NOMO-1 (cell line): ENCODE data around the gene SMTN.
"Not testable (repeated sequence)": the region's sequence is repeated elsewhere in the genome, so short reads cannot be mapped to it uniquely, and the experiment has no call there.

ENCODE experiments used
- DNase-seq, 2 experiments: peaks; one replicate each; lab custom pipeline; 2025; ENCODE audit not compliant: unreplicated experiment in 2 of 2; lab: John Stamatoyannopoulos, UW

The SMTN gene

DNA sequence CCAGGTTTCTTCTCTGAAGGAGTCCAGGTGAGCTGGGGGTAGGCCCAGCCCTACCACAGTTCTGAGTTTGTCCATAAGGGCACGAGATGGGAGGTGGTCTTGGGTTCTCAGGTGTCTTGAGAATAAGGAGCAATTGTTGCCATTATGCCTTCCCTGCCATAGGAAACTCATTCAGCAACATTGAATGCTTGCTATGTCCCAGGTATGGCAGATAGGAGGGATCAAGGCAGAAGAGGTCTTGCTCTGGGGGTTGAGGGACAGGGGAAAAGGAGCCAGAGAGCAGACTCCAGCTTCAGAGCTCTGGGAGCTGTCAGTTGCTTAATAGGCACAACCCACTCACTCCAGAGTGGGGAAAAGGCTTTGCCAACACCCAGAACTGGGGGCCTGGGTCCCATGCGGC, 22.0 kb downstream of the SMTN start:
- no peak for DNase-seq

GRCh38 chr22:31103899-31104694, 23.0 kb downstream of the SMTN start:
- no peak for DNase-seq

GRCh38 chr22:31104869-31105268, 23.8 kb downstream of the SMTN start:
- no peak for DNase-seq

DNA sequence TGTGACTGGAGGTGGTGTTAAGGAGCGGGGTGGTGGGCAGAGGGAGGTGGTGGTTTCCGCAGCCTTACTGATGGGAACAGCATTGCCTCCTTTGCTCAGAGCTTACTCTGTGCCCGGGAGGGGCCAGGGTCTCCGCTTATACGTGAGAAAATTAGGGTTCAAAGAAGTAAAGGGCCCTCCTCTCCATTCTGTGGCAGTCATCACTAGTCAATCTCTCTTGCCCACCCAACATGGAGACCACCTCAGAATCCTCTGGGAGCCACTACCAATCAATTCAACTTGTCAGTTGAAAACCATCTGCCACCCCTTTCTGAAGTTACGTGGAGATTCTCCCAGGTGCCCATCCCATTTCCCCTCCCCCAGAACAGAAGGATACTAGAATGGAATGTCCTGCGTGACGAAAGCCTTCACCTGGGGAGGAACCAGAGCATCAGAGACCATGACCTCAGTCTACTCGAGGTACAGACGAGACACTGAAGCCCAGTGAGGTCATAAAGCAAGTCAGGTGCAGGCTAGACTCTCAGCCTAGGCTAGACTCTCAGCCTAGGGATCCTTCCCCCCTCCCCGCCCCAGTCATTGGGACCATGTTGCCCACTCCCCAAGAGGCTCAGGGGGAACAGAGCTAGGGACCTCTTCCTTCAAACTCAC, 24.3 kb downstream of the SMTN start:
- DNase-seq = no peak

DNA sequence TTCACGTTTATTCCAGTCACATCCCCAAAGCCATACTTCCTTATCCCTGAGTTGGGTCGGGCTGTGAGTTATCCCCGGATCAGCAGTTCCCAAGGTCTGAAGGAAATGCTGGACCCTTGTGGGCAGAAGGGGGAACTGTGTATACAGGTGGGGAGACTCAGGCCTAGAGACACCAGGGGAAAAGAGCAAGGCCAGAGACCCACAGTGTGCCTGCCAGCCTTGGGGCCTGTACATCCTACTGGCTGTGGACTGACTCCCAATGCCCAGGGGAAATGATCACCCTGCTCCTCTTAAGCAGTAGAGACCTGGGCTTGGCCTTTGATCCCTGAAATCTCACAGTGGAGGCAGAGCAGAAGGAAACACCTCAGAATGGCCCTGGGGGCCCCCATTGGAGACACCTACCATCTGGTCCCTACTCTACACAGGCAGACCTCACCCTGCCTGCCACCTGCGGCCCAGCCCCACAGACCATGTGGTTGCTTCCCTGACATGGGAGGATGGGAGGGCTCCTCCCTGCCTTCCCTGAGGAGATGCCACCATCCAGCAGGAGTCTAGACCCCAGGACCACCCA, 25.0 kb downstream of the SMTN start:
- DNase-seq = no peak

DNA sequence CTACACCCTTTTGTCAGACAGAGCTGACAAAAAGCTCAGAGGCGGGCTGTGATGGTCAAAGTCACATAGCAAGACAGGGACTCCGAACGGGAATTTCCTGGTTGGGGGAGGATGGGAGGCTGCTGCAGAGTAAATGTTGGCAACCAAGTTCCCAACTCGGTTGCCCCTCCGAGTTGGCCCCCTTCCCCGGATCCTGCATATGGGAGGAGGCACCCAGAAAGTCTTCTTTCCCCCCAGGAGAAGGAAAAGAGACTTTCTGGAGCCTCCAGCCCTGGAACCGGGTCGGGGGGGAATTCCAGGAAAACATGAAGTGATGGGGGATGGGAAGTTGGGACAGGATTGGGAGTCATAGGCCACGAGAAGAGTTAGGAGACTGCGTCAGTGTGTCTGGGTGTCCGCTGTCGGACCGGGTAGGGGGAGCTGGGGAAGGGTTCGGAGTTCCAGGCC, 25.6 kb downstream of the SMTN start:
- no peak for DNase-seq

DNA sequence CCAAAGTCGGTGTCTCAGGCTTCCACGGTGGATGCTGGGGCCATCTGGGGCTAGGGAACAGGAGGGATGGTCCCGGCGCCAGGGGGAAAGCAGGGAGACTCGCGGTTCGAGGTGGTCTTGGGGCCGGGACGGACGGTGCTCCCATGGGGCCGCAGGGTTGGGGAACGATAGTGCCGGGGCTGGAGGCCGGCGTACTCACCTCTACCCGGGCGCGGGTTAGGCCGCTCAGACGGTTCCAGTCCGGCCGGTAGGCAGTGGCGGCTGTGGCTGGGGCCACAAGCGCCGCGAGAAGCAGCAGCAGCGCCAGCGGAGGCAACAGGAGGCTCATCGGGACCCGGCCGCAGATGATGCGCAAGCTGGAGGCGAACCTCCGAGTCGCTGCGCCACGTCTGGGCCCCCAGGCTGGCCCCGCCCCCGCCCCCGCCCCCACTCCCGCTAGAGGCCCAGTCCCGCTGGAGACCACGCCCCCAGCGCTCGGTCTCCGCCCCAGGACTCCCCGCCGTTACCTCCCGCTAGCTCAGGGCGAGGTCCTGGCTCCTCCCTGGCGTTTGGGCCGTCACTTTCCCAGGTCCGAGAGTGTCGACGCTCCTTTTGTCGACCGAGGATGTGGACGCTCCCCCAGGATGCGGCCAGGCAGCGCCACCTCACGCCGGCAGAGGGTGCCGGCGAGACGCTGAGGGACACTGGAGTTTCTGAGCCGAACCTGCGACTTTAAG, 26.2 kb downstream of the SMTN start, which contains the start of gene SELENOM:
Gene SELENOM (minus strand): TSS at position 391 of the 716 bp plus-strand sequence. CDS start 63 bp downstream, at position 328.
- peak; percentile 93 to 94 for DNase-seq

DNA sequence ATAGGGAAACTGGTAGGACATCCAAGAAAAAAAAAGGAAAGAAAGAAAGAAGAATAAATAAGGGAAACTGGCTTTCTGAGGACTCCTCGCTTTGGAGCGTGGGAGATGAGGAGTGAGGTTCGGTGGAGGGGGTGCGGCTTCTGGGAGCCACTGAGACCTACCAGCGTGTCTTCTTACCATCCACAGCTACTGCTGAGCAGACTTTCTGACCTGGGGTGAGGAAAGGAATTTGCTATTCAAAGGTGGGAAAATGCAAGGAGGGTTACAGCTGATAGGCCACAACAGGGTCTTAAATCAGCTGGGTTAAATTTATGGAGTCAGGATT, 26.7 kb downstream of the SMTN start:
- no peak for DNase-seq

DNA sequence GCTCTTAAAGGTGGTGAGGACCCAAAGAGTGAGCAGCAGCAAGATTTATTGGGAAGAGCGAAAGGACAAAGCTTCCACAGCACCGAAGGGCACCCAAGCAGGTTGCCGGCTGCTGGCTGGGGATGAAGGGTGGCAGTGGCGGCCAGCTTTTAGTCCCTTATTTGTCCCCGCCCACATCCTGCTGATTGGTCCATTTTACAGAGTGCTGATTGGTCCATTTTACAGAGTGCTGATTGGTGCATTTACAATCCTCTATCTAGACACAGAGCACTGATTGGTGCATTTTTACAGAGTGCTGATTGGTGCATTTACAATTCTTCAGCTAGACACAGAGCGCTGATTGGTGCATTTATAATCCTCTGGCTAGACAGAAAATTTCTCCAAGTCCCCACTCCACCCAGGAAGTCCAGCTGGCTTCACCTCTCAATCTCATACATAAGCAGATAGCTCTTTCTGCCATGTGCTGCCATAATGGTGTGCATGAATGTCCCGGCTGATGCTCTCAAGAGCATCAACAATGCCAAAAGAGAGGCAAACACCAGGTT, 31.5 kb downstream of the SMTN start:
- DNase-seq = not testable (repeated sequence)

GRCh38 chr22:31118046-31118820, 37.1 kb downstream of the SMTN start:
- DNase-seq = no peak

- DNase-seq = no peak
Measured at GRCh38 chr22:31119026-31119717, 38.1 kb downstream of the SMTN start.

GRCh38 chr22:31120230-31120629, 39.1 kb downstream of the SMTN start:
- DNase-seq = no peak

DNA sequence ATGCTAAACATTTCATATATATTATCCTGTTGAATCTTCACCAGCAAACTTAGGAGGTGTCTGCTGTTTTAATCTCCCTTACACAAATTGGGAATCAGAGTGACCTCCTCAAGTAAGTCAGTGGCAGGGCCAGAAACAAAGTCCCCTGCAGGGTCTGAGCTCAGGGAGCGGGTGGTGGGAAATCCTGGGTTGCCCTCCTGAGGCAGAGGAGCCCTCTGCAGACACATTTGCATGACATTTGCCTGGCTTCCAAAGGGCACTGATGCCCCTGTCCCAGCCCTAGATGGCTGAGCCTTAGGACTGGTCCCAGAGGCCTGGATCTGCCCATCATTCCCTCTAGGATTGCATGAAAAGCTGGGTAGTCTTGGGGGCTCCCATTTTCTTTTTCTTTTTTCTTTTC, 39.5 kb downstream of the SMTN start:
- no peak for DNase-seq

- no peak for DNase-seq
Measured at GRCh38 chr22:31121403-31121802, 40.3 kb downstream of the SMTN start.

DNA sequence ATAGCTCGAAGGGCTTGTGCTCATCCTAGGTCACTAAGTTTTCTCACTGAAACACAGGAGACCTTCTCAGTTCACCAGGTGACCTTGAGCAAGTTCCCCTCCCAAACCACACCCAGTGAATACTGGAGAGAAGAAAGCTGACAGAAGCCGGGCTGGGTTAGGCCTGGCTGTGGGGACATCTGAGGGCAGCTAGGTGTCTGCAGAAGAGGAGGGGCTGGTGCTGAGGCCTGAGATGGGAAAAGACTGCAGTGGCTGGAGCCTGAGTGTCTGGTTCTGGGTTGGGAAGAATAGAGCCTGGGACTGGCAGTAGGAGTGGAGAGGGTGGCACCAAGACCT, 41.0 kb downstream of the SMTN start:
- no peak for DNase-seq

GRCh38 chr22:31122532-31123291, 41.6 kb downstream of the SMTN start, which contains the start of gene INPP5J:
Gene INPP5J (plus strand): TSS chr22:31122966. CDS start chr22:31123015, 49 bp downstream.
- no peak for DNase-seq

DNA sequence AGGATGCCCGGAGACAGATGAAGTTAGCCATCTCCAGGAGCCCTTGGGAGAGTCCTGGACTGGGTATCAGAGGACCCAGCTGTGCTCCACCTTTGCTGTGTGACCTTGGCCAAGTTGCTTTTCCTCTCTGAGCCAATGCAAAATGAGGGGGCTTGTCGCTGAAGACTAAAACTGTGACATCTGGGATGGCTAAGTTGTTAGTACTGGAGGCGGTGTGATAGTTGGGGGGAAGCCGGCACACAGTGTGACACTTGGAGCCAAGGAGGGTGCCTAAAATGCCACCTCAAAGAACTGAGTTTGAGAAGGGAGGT, 42.1 kb downstream of the SMTN start:
- DNase-seq = no peak

DNA sequence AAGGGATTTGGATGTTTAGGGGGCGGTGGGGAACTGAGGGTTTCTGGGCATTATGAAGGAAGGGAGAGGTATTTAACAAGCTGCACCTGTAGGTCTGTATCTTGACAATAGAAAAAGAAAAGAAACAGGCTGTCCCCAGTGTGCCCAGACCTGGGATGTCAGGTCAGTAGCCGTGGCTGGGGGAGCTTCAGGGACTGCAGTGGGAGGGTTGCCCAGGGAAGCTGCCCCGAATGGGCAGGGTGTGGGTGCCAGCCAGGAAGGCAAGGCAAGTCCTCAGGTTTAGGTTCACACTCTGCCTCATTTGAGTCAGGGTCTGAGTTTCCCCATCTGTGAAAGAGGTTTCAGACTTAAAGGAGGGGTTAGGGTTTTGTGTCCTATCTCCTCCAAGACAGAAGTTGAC, 43.2 kb downstream of the SMTN start:
- DNase-seq = no peak

GRCh38 chr22:31124811-31125465, 43.8 kb downstream of the SMTN start:
- no peak for DNase-seq
